SK-N-SH treated with all-trans-retinoic acid at 6 μM for 48 hours (cell line): ENCODE results near the gene DHX30.

ENCODE experiments used
- ATAC-seq: fragments of 200-7000 bp; cut with Tn5 transposase; 3 replicates; pipeline ENCODE4 v1.9.1; 2020; ENCODE audit warnings: mild to moderate bottlenecking, moderate library complexity
- ARNTL ChIP-seq: fragments of 450-650 bp; formaldehyde crosslinking; IDR thresholded peaks from 2 replicates; pipeline ENCODE4 v1.5.0; 2020; ENCODE audit warnings: low read depth, mild to moderate bottlenecking, moderate library complexity, borderline replicate concordance
- BACH2 ChIP-seq: fragments of 250-450 bp; sonication (Bioruptor Pico); IDR thresholded peaks from 2 replicates; pipeline ENCODE4 v1.9.0; 2021; ENCODE audit warnings: mild to moderate bottlenecking, borderline replicate concordance
- CREB5 ChIP-seq: fragments of 250-450 bp; sonication (Bioruptor Pico); IDR thresholded peaks from 2 replicates; pipeline ENCODE4 v1.5.1; 2020; ENCODE audit warnings: low read depth, mild to moderate bottlenecking, moderate library complexity
- CSDC2 ChIP-seq: fragments of 250-450 bp; sonication (Bioruptor Pico); IDR thresholded peaks from 2 replicates; pipeline ENCODE4 v1.5.0; 2020; ENCODE audit warnings: mild to moderate bottlenecking, moderate library complexity
- CSRNP3 ChIP-seq: fragments of 250-450 bp; sonication (Bioruptor Pico); IDR thresholded peaks from 2 replicates; pipeline ENCODE4 v1.5.1; 2021; ENCODE audit warnings: mild to moderate bottlenecking, moderate library complexity
- ESRRG ChIP-seq: fragments of 250-450 bp; sonication (Bioruptor Pico); IDR thresholded peaks from 2 replicates; pipeline ENCODE4 v1.6.1; 2021; ENCODE audit warnings: mild to moderate bottlenecking
- GLIS3 ChIP-seq: fragments of 250-450 bp; sonication (Bioruptor Pico); IDR thresholded peaks from 2 replicates; pipeline ENCODE4 v1.5.0; 2020; ENCODE audit warnings: mild to moderate bottlenecking, moderate library complexity
- ISL1 ChIP-seq: fragments of 250-450 bp; sonication (Bioruptor Pico); IDR thresholded peaks from 2 replicates; pipeline ENCODE4 v2.1.2; 2022; ENCODE audit warnings: mild to moderate bottlenecking, moderate library complexity
- OSR1 ChIP-seq: fragments of 250-450 bp; sonication (Bioruptor Pico); IDR thresholded peaks from 2 replicates; pipeline ENCODE4 v1.8.0; 2022; ENCODE audit warnings: moderate library complexity, mild to moderate bottlenecking, inconsistent platforms
- PATZ1 ChIP-seq: fragments of 250-450 bp; sonication (Bioruptor Pico); IDR thresholded peaks from 2 replicates; pipeline ENCODE4 v1.8.0; 2020; ENCODE audit warnings: mild to moderate bottlenecking, moderate library complexity, borderline replicate concordance
- POU6F1 ChIP-seq: fragments of 250-450 bp; sonication (Bioruptor Pico); IDR thresholded peaks from 2 replicates; pipeline ENCODE4 v1.8.0; 2021; ENCODE audit warnings: low read depth, mild to moderate bottlenecking, moderate library complexity, borderline replicate concordance
- PPARA ChIP-seq: fragments of 250-450 bp; sonication (Bioruptor Pico); IDR thresholded peaks from 2 replicates; pipeline ENCODE4 v1.5.0; 2020; ENCODE audit warnings: mild to moderate bottlenecking, borderline replicate concordance
- RARB ChIP-seq: fragments of 250-450 bp; sonication (Bioruptor Pico); IDR thresholded peaks from 2 replicates; pipeline ENCODE4 v1.8.0; 2021; ENCODE audit warnings: mild to moderate bottlenecking, moderate library complexity
- SNAI2 ChIP-seq: fragments of 250-450 bp; sonication (Bioruptor Pico); IDR thresholded peaks from 2 replicates; pipeline ENCODE4 v1.5.0; 2020; ENCODE audit warnings: mild to moderate bottlenecking, moderate library complexity
- TOX ChIP-seq: fragments of 250-450 bp; sonication (Bioruptor Pico); IDR thresholded peaks from 2 replicates; pipeline ENCODE4 v1.8.0; 2021; ENCODE audit warnings: mild to moderate bottlenecking, moderate library complexity, borderline replicate concordance
- TSHZ2 ChIP-seq: fragments of 250-450 bp; sonication (Bioruptor Pico); IDR thresholded peaks from 2 replicates; pipeline ENCODE4 v1.5.0; 2020; ENCODE audit warnings: mild to moderate bottlenecking, moderate library complexity
- ZC3H10 ChIP-seq: fragments of 250-450 bp; sonication (Bioruptor Pico); IDR thresholded peaks from 2 replicates; pipeline ENCODE4 v1.5.1; 2021; ENCODE audit warnings: mild to moderate bottlenecking, moderate library complexity
- ZFP3 ChIP-seq: fragments of 250-450 bp; sonication (Bioruptor Pico); IDR thresholded peaks from 2 replicates; pipeline ENCODE4 v1.5.0; 2020; ENCODE audit warnings: mild to moderate bottlenecking, moderate library complexity
- ZFP30 ChIP-seq: fragments of 450-650 bp; formaldehyde crosslinking; IDR thresholded peaks from 2 replicates; pipeline ENCODE4 v1.5.0; 2022; ENCODE audit warnings: mild to moderate bottlenecking, moderate library complexity
- ZNF565 ChIP-seq: fragments of 450-650 bp; formaldehyde crosslinking; conservative IDR thresholded peaks from 2 replicates; pipeline ENCODE4 v1.5.0; 2020; ENCODE audit warnings: low read depth, mild to moderate bottlenecking, moderate library complexity
- ZNF70 ChIP-seq: fragments of 450-650 bp; formaldehyde crosslinking; IDR thresholded peaks from 2 replicates; pipeline ENCODE4 v1.5.0; 2020; ENCODE audit warnings: mild to moderate bottlenecking, moderate library complexity
- ZNF8 ChIP-seq: fragments of 450-650 bp; formaldehyde crosslinking; IDR thresholded peaks from 2 replicates; pipeline ENCODE4 v1.5.0; 2020; ENCODE audit warnings: mild to moderate bottlenecking, moderate library complexity

The DHX30 gene

GRCh38 chr3:47854720-47855455 lies 52.0 kb downstream of the DHX30 start:
- no peak for ATAC-seq
- TF ChIP-seq PATZ1 (CRISPR knock-in tag) (no peak), ZC3H10 (CRISPR knock-in tag) (no peak), ZFP30 (no peak), CREB5 (CRISPR knock-in tag) (no peak), RARB (CRISPR knock-in tag) (no peak), PPARA (CRISPR knock-in tag) (no peak), ISL1 (no peak), GLIS3 (CRISPR knock-in tag) (no peak), ZNF70 (CRISPR knock-in tag) (no peak), CSDC2 (CRISPR knock-in tag) (no peak), OSR1 (CRISPR knock-in tag) (no peak), ZNF8 (CRISPR knock-in tag) (no peak), ESRRG (CRISPR knock-in tag) (no peak), ZNF565 (CRISPR knock-in tag) (no peak)
- TF ChIP-seq, all 23 proteins: peak for 0

GRCh38 chr3:47855461-47856383 lies 52.8 kb downstream of the DHX30 start:
- no peak for ATAC-seq
- no peak for TF ChIP-seq POU6F1 (CRISPR knock-in tag)
- no peak for TF ChIP-seq GLIS3 (CRISPR knock-in tag)
- TF ChIP-seq RARB (CRISPR knock-in tag) = no peak
- no peak for TF ChIP-seq PPARA (CRISPR knock-in tag)
- TF ChIP-seq ESRRG (CRISPR knock-in tag) = no peak
- TF ChIP-seq BACH2 = no peak
- TF ChIP-seq ARNTL (CRISPR knock-in tag) = no peak
- TF ChIP-seq ZNF8 (CRISPR knock-in tag) = no peak
- no peak for TF ChIP-seq ZNF565 (CRISPR knock-in tag)
- TF ChIP-seq TOX (CRISPR knock-in tag) = no peak
- no peak for TF ChIP-seq CSRNP3
- TF ChIP-seq, all 23 proteins: peak for 0

- no peak for ATAC-seq
- no peak for TF ChIP-seq CSRNP3
- TF ChIP-seq TOX (CRISPR knock-in tag) = no peak
- no peak for TF ChIP-seq ZNF8 (CRISPR knock-in tag)
- no peak for TF ChIP-seq GLIS3 (CRISPR knock-in tag)
- no peak for TF ChIP-seq ZFP3 (CRISPR knock-in tag)
- TF ChIP-seq RARB (CRISPR knock-in tag) = no peak
- TF ChIP-seq PPARA (CRISPR knock-in tag) = no peak
- TF ChIP-seq ZFP30 = no peak
- no peak for TF ChIP-seq TSHZ2 (CRISPR knock-in tag)
- TF ChIP-seq SNAI2 (CRISPR knock-in tag) = no peak
- TF ChIP-seq PATZ1 (CRISPR knock-in tag) = no peak
These were observed 53.7 kb downstream of the DHX30 start for GRCh38 chr3:47856669-47857068.
